Osteocyte (in vitro differentiated cells): ENCODE data around the gene GNB2. TPM values are rescaled to one million over a fixed set of nuclear protein-coding genes. Genes with fewer than 3 reads are reported as not detected.

Experiments used
- DNase-seq: peaks from one replicate; pipeline ENCODE4 v3.0.0; 2021; ENCODE audit warnings: mixed read lengths; ENCODE audit not compliant: unreplicated experiment; ENCODE audit errors: extremely low spot score
- H3K27ac Mint-ChIP-seq: one replicate; pipeline ENCODE4 v1.8.0; 2021; ENCODE audit warnings: mild to moderate bottlenecking, mixed read lengths; ENCODE audit not compliant: unreplicated experiment
- H3K27me3 Mint-ChIP-seq: one replicate; pipeline ENCODE4 v1.8.0; 2021; ENCODE audit warnings: mixed read lengths; ENCODE audit not compliant: unreplicated experiment
- H3K36me3 Mint-ChIP-seq: one replicate; pipeline ENCODE4 v1.8.0; 2021; ENCODE audit warnings: mixed read lengths; ENCODE audit not compliant: unreplicated experiment
- H3K4me1 Mint-ChIP-seq: one replicate; pipeline ENCODE4 v1.8.0; 2021; ENCODE audit warnings: mixed read lengths; ENCODE audit not compliant: unreplicated experiment
- H3K4me3 Mint-ChIP-seq: one replicate; pipeline ENCODE4 v1.8.0; 2021; ENCODE audit warnings: mild to moderate bottlenecking, moderate library complexity, mixed read lengths; ENCODE audit not compliant: unreplicated experiment
- H3K9me3 Mint-ChIP-seq: one replicate; pipeline ENCODE4 v1.8.0; 2021; ENCODE audit warnings: mixed read lengths; ENCODE audit not compliant: unreplicated experiment
- CTCF ChIP-seq: fragments of 200-600 bp; sonication (generic); IDR thresholded peaks from 2 replicates; pipeline ENCODE4 v1.5.0; 2021; ENCODE audit warnings: antibody characterized with exemption, mild to moderate bottlenecking, moderate library complexity
- long read RNA-seq: library from polyadenylated mRNA; unstranded; transcript quantifications from one replicate; pipeline ENCODE4 v2.0.0, GENCODE V29; 2021
- total RNA-seq: library from RNA; stranded (reverse); gene quantifications from 2 replicates; pipeline ENCODE4 v1.2.1, GENCODE V29; 2021

The GNB2 gene
- 229 and 251 TPM in 2 replicates for total RNA-seq
- long read RNA-seq, partial matches to known transcripts = 6 of 9 reads
- long read RNA-seq, other reads (novel, unspliced or antisense) = 0 of 9 reads

- H3K36me3 Mint-ChIP-seq = peaks cover 4% of the 10 kb centered on the region
- peak; percentile 100 for DNase-seq
- peak within 1 kb of the TSS; percentile 97 for H3K27ac Mint-ChIP-seq
- H3K4me3 Mint-ChIP-seq = peak within 1 kb of the TSS; percentile 94
- no peak for TF ChIP-seq CTCF
- H3K27me3 Mint-ChIP-seq = peaks cover 11% of the 10 kb centered on the region
- no peaks in the 10 kb centered on the region for H3K9me3 Mint-ChIP-seq
- peaks cover 12% of the 10 kb centered on the region for H3K4me1 Mint-ChIP-seq
Observed at GRCh38 chr7:100673302-100673941, at the start of gene GNB2. Gene GNB2, plus strand, starts transcription at chr7:100673740. Its CDS starts 2,526 bp downstream, at chr7:100676266.

DNA sequence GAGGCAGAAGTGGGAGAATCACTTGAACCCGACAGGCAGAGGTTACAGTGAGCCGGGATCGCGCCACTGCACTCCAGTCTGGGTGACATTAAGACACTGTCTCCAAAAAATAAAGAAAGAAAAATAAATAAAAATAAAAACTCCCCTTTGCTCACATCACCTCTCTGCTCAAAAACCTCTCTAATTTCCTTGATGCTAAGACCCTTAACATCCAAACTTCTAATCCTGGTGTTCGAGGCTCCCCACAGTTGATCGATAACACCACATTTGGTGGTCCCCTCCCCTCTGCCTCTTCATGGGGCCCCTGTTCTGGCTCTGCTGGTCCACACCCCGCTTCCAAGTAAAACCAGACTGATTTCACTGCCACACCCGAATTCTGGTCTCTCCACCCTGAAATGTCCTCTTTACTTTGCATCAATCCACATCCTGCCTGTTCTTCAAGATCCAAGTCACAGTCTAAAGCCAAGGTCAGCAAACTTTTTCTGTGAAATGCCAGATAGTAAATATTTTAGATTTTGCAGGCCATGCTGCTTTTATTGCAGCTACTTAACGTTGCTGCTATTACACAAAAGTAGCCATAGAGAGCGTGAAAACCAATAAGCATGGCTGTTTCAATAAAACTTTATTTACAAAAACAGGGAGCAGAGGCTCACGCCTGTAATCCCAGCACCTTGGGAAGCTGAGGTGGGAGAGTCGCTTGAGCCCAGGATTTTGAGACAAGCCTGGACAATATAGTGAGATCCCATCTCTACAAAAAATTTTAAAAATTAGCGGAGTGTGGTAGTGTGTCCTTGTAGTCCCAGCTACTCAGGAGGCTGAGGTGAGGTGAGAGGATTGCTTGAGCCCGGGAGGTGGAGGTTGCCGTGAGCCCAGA lies 49.4 kb upstream of the GNB2 start:
- H3K4me3 Mint-ChIP-seq = no peak overlapping the region
- no peak for DNase-seq
- peaks cover 12% of the 10 kb centered on the region for H3K4me1 Mint-ChIP-seq
- H3K36me3 Mint-ChIP-seq = no peaks in the 10 kb centered on the region
- no peak for TF ChIP-seq CTCF
- no peaks in the 10 kb centered on the region for H3K27me3 Mint-ChIP-seq
- H3K27ac Mint-ChIP-seq = no peak overlapping the region
- no peaks in the 10 kb centered on the region for H3K9me3 Mint-ChIP-seq

- Mint-ChIP-seq H3K4me1 (peaks cover 12% of the 10 kb centered on the region), H3K9me3 (no peaks in the 10 kb centered on the region), H3K4me3 (peak overlapping the region; percentile 67), H3K27ac (no peak overlapping the region), H3K27me3 (no peaks in the 10 kb centered on the region), H3K36me3 (no peaks in the 10 kb centered on the region)
- TF ChIP-seq CTCF = no peak
- no peak for DNase-seq
Observed at GRCh38 chr7:100626055-100626454, 47.5 kb upstream of the GNB2 start.

GRCh38 chr7:100626530-100627237 lies 46.9 kb upstream of the GNB2 start:
- no peak for TF ChIP-seq CTCF
- H3K27ac Mint-ChIP-seq = no peak overlapping the region
- H3K27me3 Mint-ChIP-seq = no peaks in the 10 kb centered on the region
- H3K4me1 Mint-ChIP-seq = peaks cover 12% of the 10 kb centered on the region
- no peak for DNase-seq
- H3K9me3 Mint-ChIP-seq = no peaks in the 10 kb centered on the region
- H3K36me3 Mint-ChIP-seq = no peaks in the 10 kb centered on the region
- H3K4me3 Mint-ChIP-seq = peak overlapping the region; percentile 67

DNA sequence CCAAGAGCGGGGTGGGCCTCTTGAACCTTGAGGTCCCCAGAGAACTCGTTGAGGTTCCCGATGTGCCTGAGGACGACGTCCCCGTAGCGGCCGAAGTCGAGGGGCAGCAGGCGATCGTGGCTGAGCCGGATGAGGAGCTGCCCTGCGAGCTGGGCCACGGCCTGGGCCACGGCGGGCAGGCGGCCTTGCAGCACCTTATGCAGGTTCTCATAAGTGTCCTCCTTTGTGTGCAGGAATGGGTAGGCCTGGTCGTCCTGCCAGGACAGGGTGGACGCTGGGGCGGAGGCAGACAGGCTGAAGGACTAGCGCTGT lies 46.3 kb upstream of the GNB2 start:
- no peak overlapping the region for H3K4me3 Mint-ChIP-seq
- no peaks in the 10 kb centered on the region for H3K36me3 Mint-ChIP-seq
- no peak overlapping the region for H3K27ac Mint-ChIP-seq
- no peaks in the 10 kb centered on the region for H3K27me3 Mint-ChIP-seq
- peaks cover 12% of the 10 kb centered on the region for H3K4me1 Mint-ChIP-seq
- H3K9me3 Mint-ChIP-seq = no peaks in the 10 kb centered on the region
- DNase-seq = no peak
- TF ChIP-seq CTCF = no peak
